Measurements from ENCODE around the gene OR5AR1.

The OR5AR1 gene

GRCh38 chr11:56706486-56706885 lies 43.0 kb downstream of the OR5AR1 start:
- Mint-ChIP-seq H3K9me3 (peaks cover under 1% of the 10 kb centered on the region), H3K36me3 (no peaks in the 10 kb centered on the region), H3K4me1 (no peaks in the 10 kb centered on the region), H3K4me3 (no peak overlapping the region), H3K27ac (no peak overlapping the region), H3K27me3 (no peaks in the 10 kb centered on the region)

- no peaks in the 10 kb centered on the region for H3K9me3 Mint-ChIP-seq
- no peaks in the 10 kb centered on the region for H3K4me1 Mint-ChIP-seq
- no peak overlapping the region for H3K4me3 Mint-ChIP-seq
- no peaks in the 10 kb centered on the region for H3K27me3 Mint-ChIP-seq
- no peak overlapping the region for H3K27ac Mint-ChIP-seq
- H3K36me3 Mint-ChIP-seq: no peaks in the 10 kb centered on the region
Observed at GRCh38 chr11:56714206-56714605, 50.7 kb downstream of the OR5AR1 start.

Data from activated naive CD4-positive, alpha-beta T cell treated with anti-CD3 and anti-CD28 coated beads, Interleukin-2, amount 50 U/mL, for 24 hours (primary cell).